Subcutaneous adipose tissue (tissue), 4 donors: Measurements from ENCODE around the gene ELMOD3. TPM values are rescaled to one million over a fixed set of nuclear protein-coding genes. Genes with fewer than 3 reads are reported as not detected.

Experiments used
- CTCF ChIP-seq: fragments of 450-650 bp; IDR thresholded peaks from one replicate; pipeline ENCODE4 v1.5.1; 2016; ENCODE audit warnings: low read depth, mild to moderate bottlenecking, control low read depth, antibody characterized with exemption, moderate library complexity
- total RNA-seq, 4 donors: library from RNA; depleted of rRNA; stranded (reverse); fragments of >200 nt; gene quantifications; one replicate each; pipeline ENCODE4 v1.1.0, GENCODE V29; 2016

ELMOD3 gene
- total RNA-seq, 4 donors from 2014 or later = 34.5 to 192 (median 88.3) TPM

- no peak for TF ChIP-seq CTCF
Measured at GRCh38 chr2:85388878-85389538, 34.4 kb downstream of the ELMOD3 start.

GRCh38 chr2:85390941-85391669, 36.5 kb downstream of the ELMOD3 start:
- TF ChIP-seq CTCF = no peak

GRCh38 chr2:85393836-85394235, 39.3 kb downstream of the ELMOD3 start:
- TF ChIP-seq CTCF = no peak

DNA sequence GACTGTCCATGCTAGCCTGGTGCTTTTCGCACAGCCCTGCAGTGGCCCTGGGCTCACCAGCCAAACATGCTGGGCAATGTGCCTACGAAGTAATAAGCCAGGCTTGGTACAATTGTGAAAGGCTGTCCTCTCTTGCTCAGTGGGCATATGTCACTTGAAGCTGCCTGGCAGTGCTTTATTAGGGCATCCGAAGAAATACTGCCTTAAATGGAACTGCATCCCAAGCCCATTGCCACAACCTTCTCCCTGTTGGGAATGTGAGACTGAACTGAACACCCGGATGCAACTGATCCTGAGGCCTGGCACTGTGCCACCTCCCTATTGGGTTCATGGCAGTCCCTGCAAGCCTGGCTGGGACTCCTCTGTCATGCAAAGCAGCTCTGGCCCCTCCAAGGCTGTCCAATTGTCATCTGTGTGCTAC, 39.7 kb downstream of the ELMOD3 start:
- no peak for TF ChIP-seq CTCF

DNA sequence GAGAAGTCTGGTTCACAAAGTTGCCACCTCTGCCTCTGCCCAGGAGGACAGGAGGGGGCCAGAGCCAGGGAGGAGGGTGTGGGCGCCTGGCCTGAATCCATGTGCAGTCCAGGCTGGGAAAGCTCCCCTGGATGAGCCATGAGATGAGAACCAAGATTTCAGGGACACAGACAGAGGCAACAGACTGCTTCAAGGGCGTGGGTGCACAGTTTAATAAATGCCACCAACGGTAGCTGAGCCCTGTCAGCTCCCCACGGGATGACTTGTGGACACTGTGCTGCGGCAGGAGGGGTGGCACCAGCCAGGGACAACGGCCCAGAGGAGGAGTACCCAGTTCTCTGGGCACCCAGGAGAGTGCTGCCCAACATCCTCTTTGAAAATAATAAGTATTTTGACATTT, 40.4 kb downstream of the ELMOD3 start:
- TF ChIP-seq CTCF = no peak

GRCh38 chr2:85395912-85396475, 41.4 kb downstream of the ELMOD3 start:
- TF ChIP-seq CTCF = no peak
